Measurements from ENCODE around the gene MSRB1.

DNA sequence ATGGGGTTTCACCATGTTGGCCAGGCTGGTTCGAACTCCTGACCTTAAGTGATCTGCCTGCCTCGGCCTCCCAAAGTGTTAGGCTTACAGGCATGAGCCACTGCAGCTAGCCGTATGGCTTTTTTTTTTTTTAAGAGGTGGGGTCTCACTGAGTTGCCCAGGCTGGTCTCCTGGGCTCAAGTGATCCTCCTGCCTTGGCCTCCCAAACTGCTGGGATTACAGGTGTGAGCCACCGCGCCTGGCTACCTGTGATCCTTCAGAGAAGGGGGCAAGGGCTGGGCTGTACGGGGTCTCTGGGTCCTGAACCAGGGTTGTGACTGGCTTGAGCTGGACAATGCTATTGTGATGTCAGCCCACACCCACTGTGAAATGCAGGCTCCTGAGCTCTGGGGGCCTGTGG is 23.5 kb upstream of the MSRB1 start, which contains the start of gene RNF151:
- TF ChIP-seq CTCF (IDR thresholded peaks at IDR 0.05; ENCODE audit: poor library complexity, severe bottlenecking) (no peak), TAF1 (IDR thresholded peaks at IDR 0.05; ENCODE audit: low read depth) (no peak), EZH2 (IDR thresholded peaks at IDR 0.05; ENCODE audit: borderline replicate concordance, insufficient read depth, low read length, poor library complexity, severe bottlenecking) (no peak), SMC3 (conservative IDR thresholded peaks at IDR 0.05; ENCODE audit: poor library complexity) (no peak), MXI1 (conservative IDR thresholded peaks at IDR 0.05; ENCODE audit: poor library complexity, severe bottlenecking) (no peak), POLR2AphosphoS5 (IDR thresholded peaks at IDR 0.05) (no peak), EP300 (conservative IDR thresholded peaks at IDR 0.05; ENCODE audit: poor library complexity, severe bottlenecking) (no peak), RAD21 (conservative IDR thresholded peaks at IDR 0.05) (no peak), REST (IDR thresholded peaks at IDR 0.05; ENCODE audit: borderline replicate concordance) (no peak)

Measured in neural cell (in vitro differentiated cells).